Uterus (tissue), 2 donors: ENCODE results near the gene FUT4.

Experiments used
- CTCF ChIP-seq, 4 experiments: fragments of 200-600 bp in 2 of 4; fragments of 450-650 bp in 2 of 4; sonication (generic) in 2 of 4; IDR thresholded peaks; one replicate each; pipeline ENCODE4 v1.5.1; 2016 to 2019; ENCODE audit warnings: antibody characterized with exemption in 4 of 4, mild to moderate bottlenecking in 2 of 4, moderate library complexity in 1 of 4
- POLR2A ChIP-seq, 2 donors: fragments of 450-650 bp; IDR thresholded peaks; one replicate each; pipeline ENCODE4 v1.6.1; 2016; ENCODE audit warnings: antibody characterized with exemption in 2 of 2, mild to moderate bottlenecking in 1 of 2, moderate library complexity in 1 of 2

DNA sequence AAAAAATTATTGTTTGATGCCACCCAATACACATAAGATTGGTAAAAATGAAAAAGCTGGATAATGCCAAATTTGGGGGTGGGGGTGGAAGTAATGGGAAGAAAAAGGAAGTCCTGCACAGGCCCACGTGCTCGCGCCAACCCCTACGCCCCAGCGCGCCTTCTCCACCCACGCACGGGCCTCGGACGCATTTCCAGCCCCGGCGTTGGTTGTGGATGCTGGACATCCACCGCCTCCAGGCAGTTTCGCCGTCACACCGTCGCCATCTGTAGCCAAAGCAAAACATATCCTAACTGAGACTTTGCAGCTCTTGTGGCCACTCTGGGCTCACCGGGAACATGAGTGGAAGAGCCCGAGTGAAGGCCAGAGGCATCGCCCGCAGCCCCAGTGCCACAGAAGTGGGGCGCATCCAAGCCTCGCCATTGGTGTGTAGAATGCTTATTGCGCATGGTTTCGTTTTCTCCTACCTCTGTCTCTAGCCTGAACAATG lies 23.5 kb downstream of the FUT4 start, which contains the start of gene PIWIL4:
- TF ChIP-seq CTCF (IDR thresholded peaks at IDR 0.05) (no peak), POLR2A (IDR thresholded peaks at IDR 0.05) (no peak)
